ENCODE measurements around the gene PICK1.
"Not testable (repeated sequence)": the region's sequence is repeated elsewhere in the genome, so short reads cannot be mapped to it uniquely, and the experiment has no call there.

The PICK1 gene

GRCh38 chr22:38030311-38031133 lies 26.7 kb upstream of the PICK1 start:
- no peak for DNase-seq

GRCh38 chr22:38031491-38031890 lies 25.7 kb upstream of the PICK1 start:
- DNase-seq = no peak

- peak; percentile 53 to 69 for DNase-seq
These were observed 24.3 kb upstream of the PICK1 start for GRCh38 chr22:38032681-38033521.

GRCh38 chr22:38033522-38034277 lies 23.5 kb upstream of the PICK1 start:
- no peak for DNase-seq

- peak; percentile 71 to 84 for DNase-seq
These were observed 22.8 kb upstream of the PICK1 start for GRCh38 chr22:38034278-38034882.

GRCh38 chr22:38034884-38035529 lies 22.2 kb upstream of the PICK1 start:
- no peak for DNase-seq

- DNase-seq = no peak
These were observed 21.7 kb upstream of the PICK1 start for GRCh38 chr22:38035530-38035885.

GRCh38 chr22:38036392-38037062 lies 20.7 kb upstream of the PICK1 start:
- no peak for DNase-seq

GRCh38 chr22:38037367-38038150 lies 19.6 kb upstream of the PICK1 start:
- DNase-seq = not testable (repeated sequence)

- no peak for DNase-seq
These were observed 18.8 kb upstream of the PICK1 start for GRCh38 chr22:38038426-38038825.

GRCh38 chr22:38038890-38039812 lies 18.1 kb upstream of the PICK1 start:
- DNase-seq = no peak

GRCh38 chr22:38040953-38041759 lies 16.0 kb upstream of the PICK1 start:
- DNase-seq = no peak

GRCh38 chr22:38041760-38042487 lies 15.3 kb upstream of the PICK1 start:
- peak in 1 of 2 donors; percentile 5 for DNase-seq

GRCh38 chr22:38042488-38042790 lies 14.8 kb upstream of the PICK1 start:
- peak; percentile 21 to 28 for DNase-seq

GRCh38 chr22:38043151-38044039 lies 13.8 kb upstream of the PICK1 start:
- DNase-seq = no peak

GRCh38 chr22:38046070-38046748 lies 11.0 kb upstream of the PICK1 start:
- DNase-seq = no peak
